HG02588 (cell line): Measurements from ENCODE around the gene DCTN3.

Experiments
- ATAC-seq: cut with Tn5 transposase; IDR thresholded peaks from one replicate; pipeline ENCODE4 v1.9.1; 2021; ENCODE audit warnings: mild to moderate bottlenecking, moderate library complexity; ENCODE audit not compliant: unreplicated experiment

DCTN3 gene

DNA sequence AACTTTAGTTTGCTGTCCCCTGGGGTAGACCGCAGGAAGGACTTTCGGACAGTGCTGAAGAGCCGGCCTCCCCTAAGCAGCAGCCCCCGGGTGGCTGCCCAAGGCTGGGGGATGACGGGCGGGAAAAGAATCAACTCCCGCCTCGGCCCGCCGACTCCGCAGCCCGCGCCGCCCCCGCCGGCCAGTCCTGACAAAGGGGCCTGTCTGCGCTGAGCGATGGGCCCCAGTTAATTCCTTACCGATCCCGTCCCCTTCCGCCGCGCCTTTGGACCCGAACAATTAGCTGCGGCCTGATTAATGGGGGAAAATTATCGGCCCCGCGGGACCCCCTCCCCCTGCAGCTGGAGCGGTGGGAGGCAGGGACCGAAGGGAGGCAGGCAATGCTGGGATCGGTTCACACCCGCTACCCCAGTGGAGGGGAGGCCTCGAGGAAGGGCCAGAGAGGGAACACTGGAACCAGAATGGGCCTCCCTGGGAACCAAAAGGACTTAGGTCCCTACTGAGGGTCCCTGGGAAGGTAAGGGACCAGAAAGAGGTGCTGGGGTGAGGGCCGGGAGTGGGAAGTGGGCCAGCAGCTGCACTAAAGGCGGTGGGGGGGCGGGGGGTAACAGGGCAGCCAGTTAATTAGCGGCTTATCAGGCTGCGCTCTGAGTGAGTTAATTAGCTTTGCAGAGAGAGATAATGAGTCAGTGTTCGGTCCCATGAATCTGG lies 4.3 kb upstream of the DCTN3 start:
- no peak for ATAC-seq

DNA sequence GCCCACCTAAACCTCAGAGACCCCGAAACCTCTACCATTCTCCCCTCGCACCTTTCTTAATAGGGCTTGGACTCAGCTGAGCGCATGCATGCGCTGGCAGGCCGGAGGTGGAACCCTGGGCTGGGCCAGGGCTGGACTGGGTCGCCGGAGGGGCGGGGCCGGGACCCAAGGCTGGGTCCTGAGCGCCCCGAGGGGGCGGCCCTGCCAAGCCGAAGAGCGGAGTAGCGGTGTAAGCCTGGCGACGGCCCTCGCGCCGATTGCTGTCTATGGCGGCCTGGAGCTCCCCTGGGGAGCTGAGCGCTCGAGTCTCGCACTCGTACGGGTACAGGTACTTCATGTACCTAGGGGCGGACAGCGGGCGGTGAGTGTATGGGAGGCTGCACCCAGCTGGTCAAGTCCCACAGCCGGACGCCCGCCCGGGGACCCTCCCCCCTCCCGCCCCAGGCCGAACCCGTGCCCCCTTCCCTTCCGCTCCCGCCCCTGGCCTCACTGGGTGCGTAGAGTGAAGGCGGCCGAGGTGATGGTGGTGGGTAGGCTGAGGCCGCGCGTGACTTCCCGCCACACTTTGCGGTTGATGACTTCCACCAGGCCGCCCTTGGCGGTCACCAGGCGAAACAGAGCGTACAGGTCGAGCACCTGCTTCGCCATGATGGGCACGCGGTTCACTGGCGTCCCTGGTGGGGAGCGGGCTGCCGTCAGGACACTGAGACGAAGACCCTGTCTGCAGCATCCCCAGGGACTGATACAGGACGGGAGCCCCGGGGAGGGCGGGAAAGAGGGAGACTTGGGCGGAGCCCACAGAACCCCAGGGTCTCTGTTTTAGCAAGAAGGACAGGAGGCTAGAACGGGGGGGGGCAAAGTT lies 3.3 kb upstream of the DCTN3 start:
- no peak for ATAC-seq

DNA sequence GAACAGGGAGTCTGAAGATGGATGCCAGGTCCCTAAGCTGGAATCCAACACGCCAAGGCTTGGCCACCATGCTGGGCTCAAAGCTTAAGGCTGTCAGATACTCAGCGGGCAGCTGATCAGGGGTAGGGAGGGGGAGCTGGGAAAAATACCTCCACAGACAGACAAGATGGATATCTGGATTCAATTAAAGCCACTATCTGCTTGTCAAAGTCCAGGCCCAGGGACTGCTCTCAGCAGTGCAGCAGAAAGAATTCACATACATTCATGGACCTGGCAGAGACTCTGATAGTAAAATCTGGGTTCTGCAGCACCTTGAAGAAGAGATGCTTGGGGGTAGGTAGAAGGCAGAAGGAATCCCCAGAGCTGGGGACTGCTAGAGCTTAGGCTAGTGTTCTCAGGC lies 5.2 kb downstream of the DCTN3 start:
- no peak for ATAC-seq

DNA sequence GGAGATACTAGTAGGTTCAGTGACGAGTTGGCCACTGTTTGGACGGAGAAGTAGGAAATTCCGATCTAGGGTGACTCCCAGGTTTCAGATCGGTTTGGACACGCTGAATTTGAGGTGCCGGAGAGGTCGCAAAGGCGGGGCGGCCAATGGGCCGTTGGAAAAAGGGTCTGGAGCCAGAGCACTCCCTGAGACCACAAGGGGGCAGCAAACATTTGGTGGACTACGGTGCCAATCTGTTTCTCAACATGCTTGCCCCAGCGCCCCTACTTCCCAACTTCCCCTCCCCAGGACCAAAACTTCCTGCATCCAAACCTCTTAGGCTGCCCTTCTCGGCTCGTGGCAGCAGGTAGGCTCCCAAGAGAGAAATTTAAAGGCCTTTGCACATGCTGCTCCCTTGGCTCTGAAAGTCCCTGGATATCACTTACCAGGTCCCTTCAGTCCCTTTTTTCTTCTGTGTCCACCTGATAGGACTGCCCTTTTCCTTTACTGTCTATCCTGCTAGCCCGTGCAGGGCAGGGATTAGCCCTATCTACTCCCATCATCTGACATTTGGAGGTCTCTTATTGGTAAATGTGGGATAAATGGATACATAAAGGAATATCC lies 7.4 kb downstream of the DCTN3 start:
- ATAC-seq: no peak

DNA sequence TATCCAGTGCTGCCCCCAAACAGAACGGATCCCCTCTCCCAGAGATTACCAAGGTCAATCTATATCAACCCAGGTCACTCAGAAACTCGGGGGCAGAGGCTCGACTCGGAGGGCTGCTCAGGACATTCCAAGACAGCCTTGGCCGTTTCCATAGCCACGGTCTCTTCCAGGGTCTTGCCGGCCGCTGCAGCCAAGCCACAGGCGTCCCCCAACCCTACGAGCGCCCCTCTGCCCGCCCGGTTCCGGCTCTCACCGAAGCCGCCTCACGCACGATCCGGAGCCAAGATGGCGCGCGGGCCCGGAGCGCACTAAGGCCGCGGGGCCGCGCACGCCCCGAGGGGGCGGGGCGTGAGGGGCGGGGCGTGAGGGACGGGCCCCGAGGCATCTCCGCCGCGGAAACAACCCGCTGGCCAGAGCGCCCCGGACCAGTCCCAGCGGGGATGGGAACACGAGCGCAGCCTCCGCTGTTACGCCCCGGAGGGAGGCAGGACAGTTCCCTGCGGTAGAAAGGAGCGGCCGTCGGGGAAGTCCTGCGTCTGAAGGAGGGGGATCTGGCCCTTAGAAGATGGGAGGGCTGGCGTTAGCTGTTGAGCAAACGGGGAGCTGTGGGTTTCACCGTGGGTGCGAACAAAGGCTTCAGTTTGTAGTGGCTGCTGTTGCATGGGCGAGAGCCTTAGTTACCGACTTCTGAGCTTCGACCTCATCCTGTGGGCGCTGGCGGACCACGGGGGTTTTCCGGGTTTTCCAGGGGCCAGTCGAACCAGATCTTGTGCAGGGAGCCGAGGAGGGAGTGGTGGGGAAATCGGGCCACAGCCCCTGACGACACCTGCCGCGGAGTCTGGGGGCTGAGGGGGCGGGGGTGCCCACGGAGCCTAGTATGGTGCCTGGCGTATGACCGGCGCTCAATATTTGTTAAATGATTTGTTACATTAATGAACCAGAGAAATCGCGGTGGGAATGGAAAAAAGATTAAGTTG lies 8.2 kb downstream of the DCTN3 start, which contains the start of gene RPP25L:
Gene RPP25L, minus strand, starts transcription at position 287 of the 977 bp plus-strand sequence. CDS start 801 bp downstream, outside the sequence.
- ATAC-seq: peak; percentile 88

DNA sequence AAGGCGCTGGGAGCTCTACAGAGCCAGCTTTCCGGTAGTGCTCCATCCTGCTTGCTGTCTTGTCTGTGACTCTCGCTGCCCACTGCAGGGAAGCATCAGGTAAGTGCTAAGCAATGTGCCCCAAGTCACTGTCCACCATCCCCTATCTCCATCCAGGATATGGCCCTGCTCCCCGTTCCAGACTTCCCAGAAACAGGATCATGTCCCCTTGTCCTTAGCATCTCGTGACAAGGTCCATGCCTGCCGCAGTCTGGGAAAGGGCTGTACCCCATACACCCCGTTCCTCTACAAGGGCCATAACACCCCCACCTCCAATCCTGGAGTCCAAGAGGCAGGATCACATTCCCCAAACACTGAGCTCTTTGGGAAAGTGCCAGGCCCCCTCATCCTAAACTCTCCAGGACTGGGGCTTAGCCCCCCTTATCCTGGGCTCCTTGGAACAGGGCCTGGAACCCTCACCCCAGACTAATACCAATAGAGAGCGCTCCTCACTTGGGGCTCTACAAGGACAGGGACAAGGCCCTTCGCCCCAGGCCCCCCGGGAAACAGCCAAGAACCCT lies 9.0 kb downstream of the DCTN3 start:
- no peak for ATAC-seq

DNA sequence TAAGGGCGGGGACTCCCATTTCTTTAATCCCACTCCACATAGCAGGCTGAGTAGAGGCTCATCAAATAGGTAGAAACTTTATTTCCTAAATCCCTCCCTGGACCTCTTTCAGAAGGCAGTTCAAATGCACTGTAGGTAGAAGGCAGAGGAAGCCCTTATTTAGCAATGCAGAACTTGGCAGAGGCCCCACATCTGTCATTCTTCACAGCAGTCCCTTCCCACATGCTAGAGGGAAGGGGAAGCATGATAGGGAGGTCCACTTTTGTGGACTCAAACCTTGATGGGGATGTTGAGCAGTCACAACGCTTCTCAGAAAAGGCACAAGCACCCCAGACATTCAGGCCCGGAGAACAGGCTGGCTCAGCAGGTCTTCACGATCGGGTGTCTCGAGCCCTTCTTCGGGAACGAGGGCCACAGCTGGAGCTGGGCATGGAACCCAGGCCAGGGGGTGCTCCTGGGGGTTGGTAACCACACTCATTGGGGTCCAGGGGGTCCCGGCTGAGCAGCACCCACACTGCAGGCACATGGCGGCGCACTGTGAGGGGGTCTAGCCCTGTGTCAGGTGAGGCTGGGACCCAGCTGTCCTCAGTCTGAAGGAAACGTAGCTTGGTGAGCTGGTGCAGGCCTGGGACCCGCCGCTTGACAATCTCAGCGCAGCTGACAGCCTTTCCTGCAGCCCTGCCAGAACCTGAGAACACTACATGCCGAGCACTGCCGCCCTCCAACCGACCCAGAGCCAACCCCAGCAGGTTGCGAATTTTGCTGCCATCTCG lies 9.7 kb downstream of the DCTN3 start:
- no peak for ATAC-seq

DNA sequence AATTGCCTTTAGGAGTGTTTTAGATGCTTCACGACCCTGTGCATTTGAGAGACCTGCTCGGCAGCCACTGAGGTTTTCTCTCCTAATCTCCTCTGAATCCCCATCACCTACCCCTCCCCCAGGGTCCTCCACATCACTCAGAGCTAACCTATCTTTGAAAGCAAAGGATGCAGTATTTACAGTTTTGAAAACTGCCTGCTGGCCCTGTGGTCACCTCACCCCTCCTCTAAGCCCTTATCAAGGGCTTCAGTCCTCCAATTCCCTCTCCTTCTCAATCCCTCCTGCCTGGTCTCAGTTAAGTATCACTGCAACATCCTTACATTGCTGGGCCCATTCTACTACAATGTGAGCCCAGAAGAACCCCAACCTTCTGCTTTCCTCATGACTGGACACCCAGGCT lies 13.0 kb downstream of the DCTN3 start:
- no peak for ATAC-seq

DNA sequence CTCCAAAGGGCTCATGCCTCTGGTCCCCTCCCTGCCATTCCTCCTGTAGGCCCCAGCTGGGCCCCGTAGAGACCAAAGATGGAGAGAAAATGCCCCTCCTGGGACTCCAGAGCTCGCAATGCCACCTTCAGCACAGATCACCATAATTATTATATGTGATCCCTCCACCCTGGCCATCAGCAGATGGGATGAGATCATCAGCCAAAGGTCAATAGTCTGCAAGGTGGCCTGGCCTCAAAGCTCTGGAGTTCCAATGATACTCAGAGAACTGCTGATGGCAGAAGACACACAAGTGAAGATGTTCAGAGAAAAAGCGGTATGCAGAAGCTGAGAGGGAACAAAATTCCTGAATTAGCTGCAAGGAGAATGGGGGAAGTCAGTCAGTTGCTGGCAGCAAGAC lies 13.4 kb downstream of the DCTN3 start:
- ATAC-seq: no peak

DNA sequence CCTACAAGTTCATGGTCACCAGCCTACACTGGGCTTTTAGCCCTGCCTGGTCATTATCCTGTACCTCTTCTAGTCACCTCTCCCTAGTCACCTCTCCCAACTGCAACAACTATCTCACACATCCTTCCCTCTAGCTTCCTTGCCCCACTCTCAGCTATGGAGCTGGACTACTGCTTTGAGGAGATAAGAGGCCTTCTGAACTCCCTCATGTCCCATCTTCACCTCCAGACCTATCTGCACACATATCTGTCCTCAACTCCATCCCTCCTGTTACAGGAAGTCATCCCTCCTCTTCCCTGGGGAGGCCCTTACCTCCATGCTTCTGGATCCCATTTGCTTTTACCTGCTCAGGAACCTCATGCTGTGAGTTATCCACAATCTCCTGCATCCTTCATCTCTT lies 14.1 kb downstream of the DCTN3 start:
- no peak for ATAC-seq

DNA sequence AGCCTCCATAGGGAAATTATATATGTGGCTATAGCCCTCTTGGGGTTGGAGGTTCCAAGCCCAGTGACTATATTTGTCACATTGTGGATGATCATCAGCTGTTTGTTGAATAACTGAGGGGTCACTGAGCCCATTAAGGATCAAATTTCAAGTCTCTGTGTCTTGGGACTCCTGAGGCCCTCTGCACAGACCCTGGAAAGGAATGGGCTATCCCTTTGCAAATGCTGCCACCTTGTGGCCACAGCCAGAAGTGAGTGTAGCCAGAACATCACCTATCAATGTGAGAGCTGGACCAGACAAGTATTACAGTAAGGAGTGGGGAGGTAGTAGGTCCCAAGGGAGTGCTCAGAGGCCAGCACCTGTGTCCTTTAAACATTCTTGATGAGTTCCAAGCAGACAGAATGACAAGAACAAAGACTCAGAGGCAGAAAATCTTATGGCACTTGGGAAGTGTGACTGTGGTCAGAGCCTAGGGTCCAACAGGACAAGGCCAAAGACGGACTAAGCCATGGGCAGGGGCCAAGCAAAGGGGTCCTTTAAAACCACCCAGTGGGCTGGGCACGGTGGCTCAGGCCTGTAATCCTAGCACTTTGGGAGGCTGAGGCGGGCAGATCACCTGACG lies 16.6 kb downstream of the DCTN3 start:
- ATAC-seq: peak; percentile 74

DNA sequence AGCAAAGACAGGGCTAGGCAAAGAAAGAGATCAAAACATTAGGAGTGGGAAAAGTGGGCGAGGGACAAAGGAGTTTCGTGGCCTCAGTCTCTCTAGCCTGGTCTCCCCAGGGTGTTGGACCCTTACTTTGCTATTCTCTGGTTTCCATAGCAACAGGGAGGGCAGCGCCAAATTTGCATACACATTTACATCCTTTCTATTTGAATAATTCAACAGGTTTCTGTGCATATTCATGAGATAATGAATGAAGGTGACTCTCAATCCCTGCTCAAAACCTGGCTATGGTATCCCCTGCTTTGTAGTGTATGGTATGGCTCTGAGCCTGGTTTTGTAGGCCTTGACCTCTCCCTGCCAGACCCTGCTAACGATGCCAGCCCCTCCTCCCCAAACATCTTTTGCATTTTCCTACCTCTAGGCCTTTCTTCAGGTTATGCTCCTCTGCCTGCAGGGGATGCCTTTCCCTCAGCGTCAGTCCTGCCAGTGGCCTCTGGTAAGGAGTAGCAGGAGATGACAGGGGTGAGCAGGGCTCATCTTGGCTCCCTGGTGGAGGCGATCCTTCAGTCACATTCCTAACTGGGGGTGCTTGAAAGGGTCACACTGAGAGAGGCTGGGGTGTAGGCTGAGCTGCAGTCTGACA lies 18.2 kb downstream of the DCTN3 start:
- no peak for ATAC-seq

DNA sequence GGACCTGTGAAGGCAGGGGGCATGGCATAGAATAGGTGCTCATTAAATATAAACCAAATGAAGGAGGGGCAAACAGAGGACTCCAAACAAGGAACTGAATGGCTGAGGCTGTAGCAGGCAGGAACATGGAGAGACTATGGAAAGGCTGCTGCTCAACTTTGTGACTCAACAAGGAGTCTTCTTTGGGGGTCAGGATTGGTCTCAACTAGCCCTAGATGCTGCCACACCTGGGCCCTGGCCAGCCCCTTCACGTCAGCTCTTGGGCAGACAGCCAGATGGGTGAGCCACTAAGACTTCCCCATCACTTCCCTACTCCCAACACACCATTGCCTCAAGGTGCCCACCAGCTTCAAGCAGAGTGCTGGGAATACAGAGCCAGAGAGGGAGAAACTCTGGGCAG lies 19.4 kb downstream of the DCTN3 start:
- ATAC-seq: no peak

DNA sequence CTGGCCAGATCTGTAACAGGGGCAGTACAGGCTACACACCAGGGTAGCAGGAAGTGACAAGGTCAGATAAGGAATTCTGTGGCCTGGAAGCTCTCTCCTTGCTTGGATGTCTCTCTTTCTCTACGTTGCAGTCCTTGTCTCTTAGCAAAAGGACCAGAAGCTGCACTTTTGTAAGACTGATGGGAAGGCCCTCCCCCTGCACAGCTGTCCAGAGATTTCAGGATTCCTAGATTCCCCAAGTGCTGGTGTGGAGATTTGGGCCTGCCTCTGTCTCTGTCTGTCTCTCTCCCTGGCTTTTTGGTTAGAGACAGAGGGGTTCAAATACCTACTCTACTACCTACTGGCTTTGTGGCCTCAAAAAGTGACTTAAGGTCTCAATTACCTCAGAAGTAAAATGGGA lies 20.7 kb downstream of the DCTN3 start:
- no peak for ATAC-seq

DNA sequence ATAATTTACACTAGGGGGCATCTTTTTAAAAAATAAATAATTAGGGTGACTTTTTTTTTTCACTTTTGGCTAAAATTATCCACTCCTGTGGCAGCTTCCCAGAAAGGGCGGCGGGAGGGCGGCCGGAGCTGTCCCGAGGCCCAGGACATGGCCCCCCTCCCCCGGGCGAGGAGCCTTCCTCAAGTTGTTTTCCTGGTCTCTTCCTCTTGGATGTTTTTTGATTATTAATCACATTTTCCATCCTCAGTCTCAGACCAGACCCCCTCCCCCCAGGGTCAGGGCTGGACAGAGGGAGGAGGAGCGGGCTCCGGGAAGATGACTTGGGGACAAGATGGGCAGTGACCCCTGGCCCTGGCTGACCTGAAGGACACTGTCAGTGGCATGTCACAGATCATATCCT lies 26.1 kb downstream of the DCTN3 start:
- no peak for ATAC-seq

DNA sequence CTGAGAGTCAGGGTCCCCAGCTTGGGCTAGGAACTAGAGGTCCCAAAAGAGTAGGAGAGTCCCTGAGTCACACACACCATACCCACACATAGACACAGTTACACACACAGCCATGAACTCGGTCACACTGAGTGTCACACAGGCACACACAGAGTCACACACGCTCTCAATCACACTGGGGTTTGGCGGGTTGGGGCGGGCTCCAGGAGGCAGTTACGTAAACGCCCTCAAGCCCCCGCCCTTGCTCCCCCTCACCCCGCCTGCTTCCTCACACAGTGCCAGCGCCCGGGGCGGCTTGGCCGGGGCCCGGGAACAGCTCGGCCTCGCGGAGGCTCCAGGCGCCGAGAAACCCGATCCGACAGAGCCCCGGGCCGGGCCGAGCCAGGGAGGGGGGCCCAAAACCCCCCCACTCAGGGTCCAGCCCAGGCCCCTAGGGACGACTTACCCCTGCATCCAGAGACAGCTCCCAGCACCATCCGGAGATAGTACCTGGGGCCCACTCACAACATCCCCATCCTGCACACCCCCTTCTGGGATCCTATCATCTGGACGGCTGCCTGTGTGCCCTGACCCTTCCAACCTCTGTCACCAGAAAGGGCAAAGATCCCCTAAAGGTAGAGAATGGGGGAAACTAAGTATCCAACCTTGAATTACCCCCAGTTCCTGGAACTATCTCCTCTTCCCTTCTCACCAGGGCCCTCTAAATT lies 27.2 kb downstream of the DCTN3 start:
- ATAC-seq: no peak

DNA sequence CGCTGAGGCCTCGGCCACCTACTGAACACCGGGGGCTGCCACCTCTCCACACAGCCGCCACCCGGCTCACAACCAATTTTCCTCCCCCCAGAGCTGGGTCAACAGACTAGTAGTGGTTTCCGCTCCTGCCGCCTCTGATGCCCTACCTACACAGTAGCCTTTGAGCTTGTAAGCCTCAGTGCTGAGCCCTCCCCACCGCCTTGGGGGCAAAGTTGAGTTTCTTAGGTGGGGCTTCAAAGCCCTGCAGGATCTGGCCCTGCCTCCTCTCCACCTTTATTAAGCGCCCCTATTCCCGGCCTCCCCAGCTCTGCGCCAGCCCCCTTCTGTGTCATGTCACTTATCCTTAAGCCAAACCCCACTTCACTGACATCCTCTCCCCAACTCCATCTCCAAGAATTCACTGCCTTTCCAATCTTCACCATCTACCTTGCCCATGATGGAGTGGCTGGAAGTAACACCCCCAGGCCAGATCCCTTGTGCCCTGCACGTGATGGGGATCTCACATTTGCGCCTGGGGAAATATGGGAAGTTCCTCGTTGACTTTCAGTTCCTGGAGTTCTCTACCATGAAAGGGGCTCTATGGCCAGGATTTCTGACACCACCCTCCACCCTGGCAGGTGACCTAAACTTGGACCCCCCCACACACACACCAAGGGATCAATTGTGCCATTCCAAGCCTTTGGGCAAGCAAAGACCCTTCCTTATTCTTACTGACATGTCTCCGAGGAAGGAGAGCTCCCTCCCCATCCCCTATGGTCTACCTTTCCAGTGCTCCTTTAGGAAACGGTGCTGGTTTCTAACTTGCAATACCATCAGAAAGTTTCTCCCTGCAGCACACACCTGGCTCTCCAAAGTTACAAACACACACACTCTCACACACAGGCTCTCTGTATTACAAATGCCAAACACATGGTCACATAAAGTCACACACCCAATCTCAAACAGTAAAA lies 28.1 kb downstream of the DCTN3 start:
- no peak for ATAC-seq
